Psoas muscle (tissue), 8 donors: ENCODE data around the gene NSF. TPM values are rescaled to one million over a fixed set of nuclear protein-coding genes. Genes with fewer than 3 reads are reported as not detected.

Source experiments
- ATAC-seq, 4 donors: fragments of 200-7000 bp; cut with Tn5 transposase; one replicate each; pipeline ENCODE4 v1.9.1; 2020; ENCODE audit warnings: moderate library complexity in 3 of 4, mild to moderate bottlenecking in 2 of 4
- DNase-seq, 2 donors: peaks; one replicate each; pipeline ENCODE4 v3.0.0-alpha.2; 2020
- H3K27ac ChIP-seq: fragments of 200-600 bp; one replicate; pipeline ENCODE4 v1.8.0; 2022
- H3K27me3 ChIP-seq, 3 donors: fragments of 200-600 bp in 1 of 3; one replicate each; pipeline versions ENCODE4 v1.6.1 to v1.8.0; 2013 to 2022; ENCODE audit warnings: low read length in 2 of 3, mild to moderate bottlenecking in 2 of 3, moderate library complexity in 1 of 3; ENCODE audit not compliant: insufficient read depth in 3 of 3
- H3K36me3 ChIP-seq, 2 donors: fragments of 200-600 bp in 1 of 2; one replicate each; pipeline versions ENCODE4 v1.6.1 to v1.8.0; 2013 to 2022; ENCODE audit warnings: low read depth in 1 of 2, mild to moderate bottlenecking in 1 of 2, moderate library complexity in 1 of 2; ENCODE audit not compliant: insufficient read depth in 1 of 2
- H3K4me1 ChIP-seq: fragments of 200-600 bp; one replicate; pipeline ENCODE4 v1.8.0; 2022
- H3K4me3 ChIP-seq: fragments of 200-600 bp; one replicate; pipeline ENCODE4 v1.8.0; 2022; ENCODE audit warnings: mild to moderate bottlenecking
- H3K9me3 ChIP-seq: fragments of 200-600 bp; one replicate; pipeline ENCODE4 v1.8.0; 2022
- CTCF ChIP-seq: fragments of 200-600 bp; IDR thresholded peaks from one replicate; pipeline ENCODE4 v1.8.0; 2022; ENCODE audit warnings: antibody characterized with exemption
- WGBS, 3 donors: extraction: QIAGEN DNeasy Blood & Tissue Kit; methylation state at CpG; one replicate each; pipeline versions ENCODE4 v1.1.6 to v1.1.7; 2013; 5-methylcytosine and 5-hydroxymethylcytosine counted together
- intact Hi-C, 2 donors: fragments of 100-400 bp; cut with DNase I; formaldehyde crosslinking; loops; one replicate each; pipeline versions ENCODE4 v1.11.0 to v1.14.2; 2022
- polyA plus RNA-seq, 3 donors: library from polyadenylated mRNA; stranded (reverse); fragments of 200-250 nt; gene quantifications; one replicate each; pipeline ENCODE4 v1.2.3, GENCODE V29; 2013
- total RNA-seq, 4 donors: library from RNA; stranded (reverse); fragmentation: NEBNext Ultra II Directional in 2 of 4; extraction: Animal tissue kit (Norgen Biotek cat#: 25700) in 2 of 4; gene quantifications; one replicate each; pipeline versions ENCODE4 v1.2.1 to v1.2.4, GENCODE V29; 2021 to 2023
- donor health status: healthy with polysubstance abuse.
- donor health status: DM: no; HTN: no; CAD: no; lungs with moderate emphysema.
- donor health status: Bipolar disorder and iron deficiency.
- donor health status: healthy.
- donor health status: DM: yes; HTN: yes; CAD: no.
- donor health status: DM: no; HTN: no; CAD: no.
- donor health status: DM: no; HTN: no; CAD: no.
- donor health status: DM: yes; HTN: yes; CAD: no.

Gene NSF
- total and polyA plus RNA-seq, 7 donors = 19.3 to 103 (median 40.2) TPM

- Histone ChIP-seq H3K36me3 (no peaks in the 10 kb centered on the region), H3K9me3 (no peaks in the 10 kb centered on the region), H3K27ac (no peak overlapping the region), H3K27me3 (peaks cover 0 to 8% (median 3%) of the 10 kb centered on the region in 3 donors), H3K4me1 (no peaks in the 10 kb centered on the region), H3K4me3 (no peak overlapping the region)
- TF ChIP-seq CTCF = peak; percentile 27
- intact Hi-C loops = no loop called here
- 76 to 83% (median 77%) methylated on average over 8 to 9 of the region's 9 CpGs for WGBS, 3 donors
- DNase-seq (no peak), ATAC-seq (peak in 1 of 4 donors; percentile 48)
These were observed 191.9 kb downstream of the NSF start for GRCh38 chr17:46782250-46782953.

DNA sequence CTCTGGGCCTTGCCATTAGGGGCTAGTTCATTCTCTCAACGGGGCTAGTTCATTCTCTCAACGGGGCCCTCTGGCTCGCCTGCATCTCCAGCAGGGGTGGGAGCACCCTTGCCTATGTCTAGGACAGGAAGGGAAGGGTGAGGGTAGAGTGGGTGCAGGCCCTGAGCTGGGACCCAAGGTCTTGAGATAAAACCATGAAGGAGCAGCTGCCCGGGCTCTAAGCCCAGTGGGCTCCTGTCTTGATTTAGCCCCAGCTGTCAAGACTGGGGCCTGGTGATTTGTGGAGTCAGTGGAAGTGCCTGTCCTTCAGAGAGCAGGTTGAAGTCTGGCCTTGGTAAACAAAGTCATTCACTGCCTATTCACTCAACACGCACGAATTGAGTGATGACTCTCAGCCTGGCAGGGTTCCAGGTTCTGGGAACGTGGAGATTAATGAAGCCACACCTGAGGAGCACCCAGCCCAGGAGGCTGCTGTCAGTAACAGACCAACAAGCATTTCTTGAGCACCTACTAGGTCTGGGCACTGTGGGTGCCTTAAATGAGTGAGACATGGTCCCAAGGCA lies 192.6 kb downstream of the NSF start:
- H3K36me3 ChIP-seq = no peaks in the 10 kb centered on the region
- no peak overlapping the region for H3K4me3 ChIP-seq
- H3K9me3 ChIP-seq = no peaks in the 10 kb centered on the region
- intact Hi-C loops = no loop called here
- no peak for DNase-seq
- 45 to 60% (median 54%) methylated on average over 7 of the region's 7 CpGs for WGBS, 3 donors
- no peak overlapping the region for H3K27ac ChIP-seq
- ATAC-seq = no peak
- H3K27me3 ChIP-seq = peaks cover 0 to 3% (median 1%) of the 10 kb centered on the region in 3 donors
- no peaks in the 10 kb centered on the region for H3K4me1 ChIP-seq
- no peak for TF ChIP-seq CTCF

GRCh38 chr17:46785696-46786095 lies 195.2 kb downstream of the NSF start:
- DNase-seq = no peak
- no peaks in the 10 kb centered on the region for H3K36me3 ChIP-seq
- 47 to 56% (median 47%) methylated on average over 7 of the region's 7 CpGs for WGBS, 3 donors
- ATAC-seq = no peak
- no peak overlapping the region for H3K4me3 ChIP-seq
- H3K9me3 ChIP-seq = no peaks in the 10 kb centered on the region
- intact Hi-C loops = no loop called here
- TF ChIP-seq CTCF = no peak
- no peaks in the 10 kb centered on the region for H3K4me1 ChIP-seq
- H3K27ac ChIP-seq = no peak overlapping the region
- peaks cover 0 to 5% (median 0%) of the 10 kb centered on the region in 3 donors for H3K27me3 ChIP-seq

DNA sequence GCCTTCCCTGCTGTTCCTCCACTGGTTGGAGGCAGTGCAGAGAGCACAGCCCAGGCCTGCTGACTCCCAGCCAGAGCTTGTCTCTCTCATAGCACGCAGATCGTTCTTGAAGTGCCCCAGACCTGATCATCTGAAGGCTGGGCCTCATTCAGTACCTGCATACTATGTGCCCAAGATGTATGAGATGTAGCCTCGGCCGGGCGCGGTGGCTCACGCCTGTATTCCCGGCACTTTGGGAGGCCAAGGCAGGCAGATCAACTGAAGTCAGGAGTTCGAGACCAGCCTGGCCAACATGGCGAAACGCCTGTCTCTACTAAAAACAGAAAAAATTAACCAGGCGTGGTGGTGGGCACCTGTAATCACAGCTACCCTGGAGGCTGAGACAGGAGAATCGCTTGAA lies 197.0 kb downstream of the NSF start:
- no peak for TF ChIP-seq CTCF
- 93 to 95% (median 93%) methylated on average over 13 of the region's 13 CpGs for WGBS, 3 donors
- no peak overlapping the region for H3K4me3 ChIP-seq
- H3K9me3 ChIP-seq = no peaks in the 10 kb centered on the region
- peaks cover 0 to 11% (median 5%) of the 10 kb centered on the region in 3 donors for H3K27me3 ChIP-seq
- H3K36me3 ChIP-seq = no peaks in the 10 kb centered on the region
- intact Hi-C loops = no loop called here
- H3K27ac ChIP-seq = no peak overlapping the region
- DNase-seq = no peak
- no peaks in the 10 kb centered on the region for H3K4me1 ChIP-seq
- ATAC-seq = no peak
